ENCODE measurements around the gene BACE1-AS.

DNA sequence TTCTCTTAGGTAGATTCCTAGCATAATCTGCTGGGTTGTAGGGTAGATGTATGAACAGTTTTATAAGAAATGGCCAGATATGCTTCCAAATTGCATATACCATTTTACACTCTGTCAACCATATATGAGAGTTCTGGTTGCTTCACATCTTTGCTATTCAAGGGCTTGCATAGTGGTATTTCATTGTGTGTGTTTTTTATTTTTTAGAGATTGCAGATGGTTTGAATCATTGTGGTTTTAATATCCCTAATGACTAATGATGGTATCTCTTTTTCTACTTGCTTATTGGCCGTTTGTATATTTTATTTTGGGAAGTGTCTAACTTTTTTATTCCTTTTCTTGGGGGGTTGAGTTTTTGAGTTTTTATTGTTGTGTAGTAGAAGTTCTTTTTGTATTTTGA lies 31.7 kb upstream of the BACE1-AS start:
- TF ChIP-seq, protein P1, sequence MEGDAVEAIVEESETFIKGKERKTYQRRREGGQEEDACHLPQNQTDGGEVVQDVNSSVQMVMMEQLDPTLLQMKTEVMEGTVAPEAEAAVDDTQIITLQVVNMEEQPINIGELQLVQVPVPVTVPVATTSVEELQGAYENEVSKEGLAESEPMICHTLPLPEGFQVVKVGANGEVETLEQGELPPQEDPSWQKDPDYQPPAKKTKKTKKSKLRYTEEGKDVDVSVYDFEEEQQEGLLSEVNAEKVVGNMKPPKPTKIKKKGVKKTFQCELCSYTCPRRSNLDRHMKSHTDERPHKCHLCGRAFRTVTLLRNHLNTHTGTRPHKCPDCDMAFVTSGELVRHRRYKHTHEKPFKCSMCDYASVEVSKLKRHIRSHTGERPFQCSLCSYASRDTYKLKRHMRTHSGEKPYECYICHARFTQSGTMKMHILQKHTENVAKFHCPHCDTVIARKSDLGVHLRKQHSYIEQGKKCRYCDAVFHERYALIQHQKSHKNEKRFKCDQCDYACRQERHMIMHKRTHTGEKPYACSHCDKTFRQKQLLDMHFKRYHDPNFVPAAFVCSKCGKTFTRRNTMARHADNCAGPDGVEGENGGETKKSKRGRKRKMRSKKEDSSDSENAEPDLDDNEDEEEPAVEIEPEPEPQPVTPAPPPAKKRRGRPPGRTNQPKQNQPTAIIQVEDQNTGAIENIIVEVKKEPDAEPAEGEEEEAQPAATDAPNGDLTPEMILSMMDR (IDR thresholded peaks at IDR 0.05; ENCODE audit: insufficient read depth, low read depth, low read length): no peak
- TF ChIP-seq EZH2 (IDR thresholded peaks at IDR 0.05; ENCODE audit: insufficient read depth, low read length): no peak

All from astrocyte (in vitro differentiated cells and primary cell).